Measurements from ENCODE around the gene MYO1D. TPM values are rescaled to one million over a fixed set of nuclear protein-coding genes. Genes with fewer than 3 reads are reported as not detected.

The MYO1D gene
- total and polyA plus RNA-seq, 2 donors (not counting 1 experiment from before 2014, with no cell fraction given): 5.4 to 26.7 TPM

- DNase-seq (no peak), ATAC-seq (ENCODE audit: low read depth) (no peak)
- H3K4me3 ChIP-seq (ENCODE audit: control extremely low read depth in 1 of 5, extremely low read depth in 1 of 5, insufficient read depth in 1 of 5, low read depth in 2 of 5, low read length in 4 of 5): no peak overlapping the region
- no peak overlapping the region for H2AFZ ChIP-seq (ENCODE audit: insufficient read depth, low read depth, low read length, poor library complexity, severe bottlenecking)
- POLR2A ChIA-PET: no interaction called here
- Mint-ChIP-seq H3K4me1 (peaks cover 7% of the 10 kb centered on the region), H3K4me3 (no peak overlapping the region), H3K27me3 (no peaks in the 10 kb centered on the region), H3K9me3 (ENCODE audit: insufficient read depth) (no peaks in the 10 kb centered on the region), H3K27ac (no peak overlapping the region)
- H3K4me1 ChIP-seq (ENCODE audit: control insufficient read depth in 2 of 2, insufficient read depth in 2 of 2, low read length in 2 of 2): peaks cover 0 to 3% of the 10 kb centered on the region in 2 donors
- no peaks in the 10 kb centered on the region for H3K9me3 ChIP-seq (ENCODE audit: control extremely low read depth in 1 of 3, control insufficient read depth in 2 of 3, insufficient read depth in 1 of 3, low read length in 2 of 3)
- CTCF ChIA-PET: interaction anchor here (1.3 to 5.6 kb wide), 3 partner anchors 11 to 23 kb away, joined by 3 to 66 read pairs (median 65); no protein-coding TSS in a partner anchor
- no peaks in the 10 kb centered on the region for H3K27me3 ChIP-seq (replicated peaks in 1 of 4; ENCODE audit: control extremely low read depth in 1 of 4, control insufficient read depth in 3 of 4, insufficient read depth in 4 of 4, low read length in 3 of 4)
- no peak for TF ChIP-seq EZH2 (IDR thresholded peaks at IDR 0.05; ENCODE audit: borderline replicate concordance, insufficient read depth, low read depth, low read length, poor library complexity, severe bottlenecking)
- no peak for TF ChIP-seq CTCF (IDR thresholded peaks at IDR 0.05)
- peaks cover 26% of the 10 kb centered on the region for H4K20me1 ChIP-seq (ENCODE audit: control insufficient read depth, insufficient read depth, low read length, poor library complexity, severe bottlenecking)
- 100% methylated on average over 1 of the region's 4 CpGs for WGBS (ENCODE audit: insufficient coverage)
- no peak overlapping the region for H3K4me2 ChIP-seq (replicated peaks; ENCODE audit: low read depth, low read length, poor library complexity, severe bottlenecking)
- H3K9ac ChIP-seq (ENCODE audit: low read length): no peak overlapping the region
- peaks cover 34% of the 10 kb centered on the region for H3K79me2 ChIP-seq (ENCODE audit: control insufficient read depth, insufficient read depth, low read length)
- no peak overlapping the region for H3K27ac ChIP-seq (ENCODE audit: low read length in 2 of 2)
- H3K36me3 ChIP-seq (replicated peaks in 1 of 2; ENCODE audit: control extremely low read depth in 1 of 2, control insufficient read depth in 1 of 2, extremely low read depth in 1 of 2, insufficient read depth in 2 of 2, low read length in 1 of 2): peaks cover 22 to 58% of the 10 kb centered on the region in 2 experiments
- intact Hi-C loops (cut with micrococcal nuclease): no loop called here
Measured at GRCh38 chr17:32460054-32460453, 416.9 kb downstream of the MYO1D start.

DNA sequence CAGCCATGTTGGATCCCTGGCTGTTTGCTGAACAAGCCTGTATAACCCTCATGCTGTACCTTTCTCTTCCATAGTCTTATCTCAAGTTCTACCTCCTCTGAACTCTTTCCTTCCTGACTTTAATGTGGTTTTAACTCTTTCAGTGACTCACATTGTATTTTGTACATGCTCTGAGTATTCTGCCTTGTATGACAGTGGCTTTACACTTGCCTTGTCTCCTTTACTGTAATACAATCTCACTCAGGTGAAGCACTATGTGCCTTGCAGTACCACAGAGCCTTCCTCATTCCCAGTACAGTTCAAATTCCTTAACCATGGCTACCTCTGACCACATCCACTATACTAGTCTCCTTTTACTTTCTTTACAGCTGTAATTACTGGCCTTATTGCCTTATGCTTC lies 418.6 kb downstream of the MYO1D start:
- Histone ChIP-seq H3K4me2 (replicated peaks; ENCODE audit: low read depth, low read length, poor library complexity, severe bottlenecking) (no peak overlapping the region), H3K9ac (ENCODE audit: low read length) (no peak overlapping the region), H3K4me3 (ENCODE audit: control extremely low read depth in 1 of 5, extremely low read depth in 1 of 5, insufficient read depth in 1 of 5, low read depth in 2 of 5, low read length in 4 of 5) (no peak overlapping the region), H3K4me1 (ENCODE audit: control insufficient read depth in 2 of 2, insufficient read depth in 2 of 2, low read length in 2 of 2) (peaks cover 0 to 3% of the 10 kb centered on the region in 2 donors), H3K9me3 (ENCODE audit: control extremely low read depth in 1 of 3, control insufficient read depth in 2 of 3, insufficient read depth in 1 of 3, low read length in 2 of 3) (no peaks in the 10 kb centered on the region), H4K20me1 (ENCODE audit: control insufficient read depth, insufficient read depth, low read length, poor library complexity, severe bottlenecking) (peaks cover 26% of the 10 kb centered on the region), H3K27me3 (replicated peaks in 1 of 4; ENCODE audit: control extremely low read depth in 1 of 4, control insufficient read depth in 3 of 4, insufficient read depth in 4 of 4, low read length in 3 of 4) (no peaks in the 10 kb centered on the region), H3K79me2 (ENCODE audit: control insufficient read depth, insufficient read depth, low read length) (peaks cover 37% of the 10 kb centered on the region), H3K27ac (ENCODE audit: low read length in 2 of 2) (no peak overlapping the region), H2AFZ (ENCODE audit: insufficient read depth, low read depth, low read length, poor library complexity, severe bottlenecking) (no peak overlapping the region), H3K36me3 (replicated peaks in 1 of 2; ENCODE audit: control extremely low read depth in 1 of 2, control insufficient read depth in 1 of 2, extremely low read depth in 1 of 2, insufficient read depth in 2 of 2, low read length in 1 of 2) (peaks cover 25 to 65% of the 10 kb centered on the region in 2 experiments)
- H3K27ac Mint-ChIP-seq: no peak overlapping the region
- H3K4me3 Mint-ChIP-seq: no peak overlapping the region
- DNase-seq: no peak
- no peak for ATAC-seq (ENCODE audit: low read depth)
- TF ChIP-seq EZH2 (IDR thresholded peaks at IDR 0.05; ENCODE audit: borderline replicate concordance, insufficient read depth, low read depth, low read length, poor library complexity, severe bottlenecking): no peak
- no peak for TF ChIP-seq CTCF (IDR thresholded peaks at IDR 0.05)
- CTCF ChIA-PET: no interaction called here
- H3K4me1 Mint-ChIP-seq: peaks cover 7% of the 10 kb centered on the region
- intact Hi-C loops (cut with micrococcal nuclease): no loop called here
- no peaks in the 10 kb centered on the region for H3K27me3 Mint-ChIP-seq
- no peaks in the 10 kb centered on the region for H3K9me3 Mint-ChIP-seq (ENCODE audit: insufficient read depth)
- POLR2A ChIA-PET: no interaction called here
